Psoas muscle (tissue), 8 donors: Measurements from ENCODE around the gene CABCOCO1. TPM values are rescaled to one million over a fixed set of nuclear protein-coding genes. Genes with fewer than 3 reads are reported as not detected.
"Not testable (repeated sequence)": the region's sequence is repeated elsewhere in the genome, so short reads cannot be mapped to it uniquely, and the experiment has no call there.

Source experiments
- ATAC-seq, 4 donors: fragments of 200-7000 bp; cut with Tn5 transposase; one replicate each; pipeline ENCODE4 v1.9.1; 2020; ENCODE audit warnings: moderate library complexity in 3 of 4, mild to moderate bottlenecking in 2 of 4
- DNase-seq, 2 donors: peaks; one replicate each; pipeline ENCODE4 v3.0.0-alpha.2; 2020
- H3K27ac ChIP-seq: fragments of 200-600 bp; one replicate; pipeline ENCODE4 v1.8.0; 2022
- H3K27me3 ChIP-seq, 3 donors: fragments of 200-600 bp in 1 of 3; one replicate each; pipeline versions ENCODE4 v1.6.1 to v1.8.0; 2013 to 2022; ENCODE audit warnings: low read length in 2 of 3, mild to moderate bottlenecking in 2 of 3, moderate library complexity in 1 of 3; ENCODE audit not compliant: insufficient read depth in 3 of 3
- H3K36me3 ChIP-seq, 2 donors: fragments of 200-600 bp in 1 of 2; one replicate each; pipeline versions ENCODE4 v1.6.1 to v1.8.0; 2013 to 2022; ENCODE audit warnings: low read depth in 1 of 2, mild to moderate bottlenecking in 1 of 2, moderate library complexity in 1 of 2; ENCODE audit not compliant: insufficient read depth in 1 of 2
- H3K4me1 ChIP-seq: fragments of 200-600 bp; one replicate; pipeline ENCODE4 v1.8.0; 2022
- H3K4me3 ChIP-seq: fragments of 200-600 bp; one replicate; pipeline ENCODE4 v1.8.0; 2022; ENCODE audit warnings: mild to moderate bottlenecking
- H3K9me3 ChIP-seq: fragments of 200-600 bp; one replicate; pipeline ENCODE4 v1.8.0; 2022
- WGBS, 3 donors: extraction: QIAGEN DNeasy Blood & Tissue Kit; methylation state at CpG; one replicate each; pipeline versions ENCODE4 v1.1.6 to v1.1.7; 2013; 5-methylcytosine and 5-hydroxymethylcytosine counted together
- intact Hi-C, 2 donors: fragments of 100-400 bp; cut with DNase I; formaldehyde crosslinking; loops; one replicate each; pipeline versions ENCODE4 v1.11.0 to v1.14.2; 2022
- polyA plus RNA-seq, 3 donors: library from polyadenylated mRNA; stranded (reverse); fragments of 200-250 nt; gene quantifications; one replicate each; pipeline ENCODE4 v1.2.3, GENCODE V29; 2013
- total RNA-seq, 4 donors: library from RNA; stranded (reverse); fragmentation: NEBNext Ultra II Directional in 2 of 4; extraction: Animal tissue kit (Norgen Biotek cat#: 25700) in 2 of 4; gene quantifications; one replicate each; pipeline versions ENCODE4 v1.2.1 to v1.2.4, GENCODE V29; 2021 to 2023
- TF ChIP-seq, protein P1 (sequence below): fragments of 200-600 bp; IDR thresholded peaks from one replicate; pipeline ENCODE4 v1.8.0; 2022; ENCODE audit warnings: antibody characterized with exemption
- donor health status: healthy with polysubstance abuse.
- donor health status: DM: no; HTN: no; CAD: no; lungs with moderate emphysema.
- donor health status: Bipolar disorder and iron deficiency.
- donor health status: healthy.
- donor health status: DM: yes; HTN: yes; CAD: no.
- donor health status: DM: no; HTN: no; CAD: no.
- donor health status: DM: no; HTN: no; CAD: no.
- donor health status: DM: yes; HTN: yes; CAD: no.

Gene CABCOCO1
- total and polyA plus RNA-seq, 7 donors, result 0.03 to 0.04 TPM; not detected in 5

- Histone ChIP-seq H3K4me3 (no peak overlapping the region), H3K27ac (no peak overlapping the region), H3K9me3 (no peaks in the 10 kb centered on the region), H3K27me3 (no peaks in the 10 kb centered on the region), H3K36me3 (no peaks in the 10 kb centered on the region), H3K4me1 (no peaks in the 10 kb centered on the region)
- WGBS, 3 donors, result 47 to 60% (median 48%) methylated on average over 3 of the region's 3 CpGs
- TF ChIP-seq, protein P1, sequence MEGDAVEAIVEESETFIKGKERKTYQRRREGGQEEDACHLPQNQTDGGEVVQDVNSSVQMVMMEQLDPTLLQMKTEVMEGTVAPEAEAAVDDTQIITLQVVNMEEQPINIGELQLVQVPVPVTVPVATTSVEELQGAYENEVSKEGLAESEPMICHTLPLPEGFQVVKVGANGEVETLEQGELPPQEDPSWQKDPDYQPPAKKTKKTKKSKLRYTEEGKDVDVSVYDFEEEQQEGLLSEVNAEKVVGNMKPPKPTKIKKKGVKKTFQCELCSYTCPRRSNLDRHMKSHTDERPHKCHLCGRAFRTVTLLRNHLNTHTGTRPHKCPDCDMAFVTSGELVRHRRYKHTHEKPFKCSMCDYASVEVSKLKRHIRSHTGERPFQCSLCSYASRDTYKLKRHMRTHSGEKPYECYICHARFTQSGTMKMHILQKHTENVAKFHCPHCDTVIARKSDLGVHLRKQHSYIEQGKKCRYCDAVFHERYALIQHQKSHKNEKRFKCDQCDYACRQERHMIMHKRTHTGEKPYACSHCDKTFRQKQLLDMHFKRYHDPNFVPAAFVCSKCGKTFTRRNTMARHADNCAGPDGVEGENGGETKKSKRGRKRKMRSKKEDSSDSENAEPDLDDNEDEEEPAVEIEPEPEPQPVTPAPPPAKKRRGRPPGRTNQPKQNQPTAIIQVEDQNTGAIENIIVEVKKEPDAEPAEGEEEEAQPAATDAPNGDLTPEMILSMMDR, result no peak
- ATAC-seq (no peak), DNase-seq (no peak)
- intact Hi-C loops, result no loop called here
Measured at GRCh38 chr10:61719906-61720305, 57.2 kb downstream of the CABCOCO1 start.

DNA sequence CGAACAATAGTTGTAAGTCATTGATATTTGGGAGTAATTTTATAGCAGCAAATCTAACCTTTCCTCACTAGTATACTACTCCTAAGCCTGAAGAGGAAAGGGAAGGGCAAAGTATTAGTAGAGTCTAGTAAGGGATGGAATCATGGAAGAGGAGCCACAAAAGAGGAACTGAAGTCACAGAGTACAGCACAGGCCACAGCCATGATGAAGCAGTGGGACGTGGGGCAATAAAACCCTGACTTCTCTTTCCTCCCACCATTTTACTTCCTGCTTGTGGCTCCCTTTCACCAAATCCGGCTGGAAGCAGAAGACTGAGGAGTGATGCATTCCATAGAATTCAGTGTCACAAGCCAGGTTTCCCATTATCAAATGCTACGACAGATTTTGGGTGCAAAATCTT is 58.7 kb downstream of the CABCOCO1 start:
- no peak for ATAC-seq
- H3K27ac ChIP-seq, result no peak overlapping the region
- intact Hi-C loops, result no loop called here
- DNase-seq, result no peak
- no peaks in the 10 kb centered on the region for H3K27me3 ChIP-seq
- H3K4me3 ChIP-seq, result no peak overlapping the region
- no peaks in the 10 kb centered on the region for H3K36me3 ChIP-seq
- TF ChIP-seq, protein P1, result no peak
- no peaks in the 10 kb centered on the region for H3K4me1 ChIP-seq
- H3K9me3 ChIP-seq, result no peaks in the 10 kb centered on the region
- WGBS, 3 donors, result 90 to 96% (median 91%) methylated on average over 4 of the region's 4 CpGs

- H3K36me3 ChIP-seq, H3K4me1 ChIP-seq, ATAC-seq, H3K9me3 ChIP-seq, H3K27ac ChIP-seq, DNase-seq, intact Hi-C loops, H3K27me3 ChIP-seq, H3K4me3 ChIP-seq: not testable (repeated sequence)
- WGBS, 3 donors, result 82 to 87% (median 86%) methylated on average over 2 of the region's 2 CpGs
Measured at GRCh38 chr10:61725221-61725620, 62.5 kb downstream of the CABCOCO1 start.

DNA sequence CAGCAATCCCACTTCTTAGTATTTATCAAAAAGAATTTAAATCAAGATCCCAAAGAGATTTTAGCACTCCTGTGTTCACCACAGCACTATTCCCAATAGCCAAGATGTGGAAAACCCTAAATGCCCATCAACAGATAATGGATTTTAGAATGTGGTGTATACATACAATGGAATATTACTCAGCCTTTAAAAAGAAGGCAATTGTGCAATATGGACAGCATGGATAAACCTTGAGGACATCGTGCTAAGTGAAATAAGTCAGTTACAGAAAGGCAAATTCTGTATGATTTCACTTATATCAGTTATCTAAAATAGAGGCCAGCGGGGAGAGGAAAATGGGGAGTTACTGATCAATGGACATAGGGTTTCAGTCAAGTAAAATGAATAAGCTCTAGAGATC is 66.9 kb downstream of the CABCOCO1 start:
- TF ChIP-seq, protein P1, result no peak
- no peak for ATAC-seq
- WGBS, 3 donors, result 93 to 100% (median 97%) methylated on average over 2 of the region's 2 CpGs
- intact Hi-C loops, result no loop called here
- Histone ChIP-seq H3K4me3 (no peak overlapping the region), H3K27ac (no peak overlapping the region), H3K4me1 (no peaks in the 10 kb centered on the region), H3K9me3 (no peaks in the 10 kb centered on the region), H3K36me3 (no peaks in the 10 kb centered on the region), H3K27me3 (no peaks in the 10 kb centered on the region)
- DNase-seq, result no peak

DNA sequence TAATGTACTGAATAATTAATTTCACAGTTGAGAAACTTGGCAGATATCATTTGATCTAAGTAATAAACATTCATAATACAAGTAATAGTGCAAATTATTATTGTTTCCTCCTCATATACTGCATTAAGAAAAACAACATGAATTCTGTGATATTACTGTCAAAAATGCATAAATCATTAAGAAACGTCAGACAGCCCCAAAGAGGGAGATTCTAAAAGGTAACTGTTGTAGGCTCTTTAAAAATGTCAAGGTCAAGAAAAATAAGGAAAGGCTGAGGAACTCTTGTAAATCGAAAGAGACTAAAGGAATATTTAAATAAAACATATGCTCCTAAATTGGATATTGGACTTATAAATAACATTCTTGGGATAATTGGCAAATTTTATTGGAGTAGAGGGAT is 67.9 kb downstream of the CABCOCO1 start:
- DNase-seq (no peak), ATAC-seq (no peak)
- 74 to 79% (median 75%) methylated on average over 2 of the region's 2 CpGs for WGBS, 3 donors
- Histone ChIP-seq H3K9me3 (no peaks in the 10 kb centered on the region), H3K27me3 (no peaks in the 10 kb centered on the region), H3K4me1 (no peaks in the 10 kb centered on the region), H3K36me3 (no peaks in the 10 kb centered on the region), H3K27ac (no peak overlapping the region), H3K4me3 (no peak overlapping the region)
- intact Hi-C loops, result loop anchor here (5.0 to 10.0 kb wide), 2 partner anchors 586 to 913 kb away; no protein-coding TSS in a partner anchor
- TF ChIP-seq, protein P1, result no peak
